Measurements from ENCODE around the gene HEXIM2.
A peak's percentile ranks its signal among the peaks of the same experiment; 100 is the strongest.

DNA sequence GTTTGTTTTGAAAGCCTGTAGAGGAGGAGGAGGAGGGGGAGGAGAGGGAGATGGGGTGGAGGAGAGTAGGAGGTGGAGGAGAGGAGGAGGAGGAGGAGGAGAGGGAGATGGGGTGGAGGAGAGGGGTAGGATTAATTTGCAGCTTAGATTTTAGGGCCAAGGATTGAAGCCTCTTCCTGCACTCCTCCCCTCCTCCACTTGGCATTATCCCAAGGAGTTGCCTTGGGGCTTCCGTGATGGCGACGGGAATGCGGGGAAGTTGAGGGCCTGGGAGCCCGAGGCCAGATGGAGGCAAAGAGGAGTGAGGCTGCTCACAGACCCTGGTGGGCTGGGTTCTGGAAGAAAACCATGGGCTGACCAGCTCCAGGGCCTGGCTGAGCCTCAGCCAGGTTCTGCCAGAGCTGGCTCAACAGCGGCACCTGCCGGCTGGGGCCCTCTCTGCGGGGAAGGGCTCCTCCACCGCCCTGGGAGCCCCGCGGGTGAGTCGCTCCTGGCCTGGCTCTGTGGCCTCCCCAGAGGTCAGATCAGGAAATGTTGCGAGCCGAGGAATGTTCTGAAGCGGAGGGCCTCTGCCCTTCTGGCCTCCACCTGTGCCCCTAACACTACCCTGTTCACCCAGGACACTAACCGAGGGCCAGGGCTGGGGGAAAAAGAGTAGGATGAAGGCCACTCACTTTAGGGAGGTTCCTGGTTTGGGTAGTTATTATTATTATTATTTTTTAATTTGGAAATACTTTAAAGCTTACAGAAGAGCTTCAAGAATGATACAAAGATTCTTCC lies 36.1 kb downstream of the HEXIM2 start:
- no peak for TF ChIP-seq ZNF558 (tag by site-specific recombination; IDR thresholded peaks at IDR 0.05)
- no peak for TF ChIP-seq YY1 (tag by site-specific recombination; IDR thresholded peaks at IDR 0.05)
- no peak for TF ChIP-seq ZNF274 (IDR thresholded peaks at IDR 0.05; ENCODE audit: low read length)
- no peak for TF ChIP-seq ZNF274 (tag by site-specific recombination; IDR thresholded peaks at IDR 0.05; ENCODE audit: borderline replicate concordance)
- TF ChIP-seq ZNF529 (tag by site-specific recombination; IDR thresholded peaks at IDR 0.05; ENCODE audit: insufficient replicate concordance) = no peak
- TF ChIP-seq ZNF324 (tag by site-specific recombination; IDR thresholded peaks at IDR 0.05) = peak; percentile 84; the same call in 1 of the 2 replicates
- TF ChIP-seq ZNF624 (tag by site-specific recombination; IDR thresholded peaks at IDR 0.05) = no peak
- no peak for TF ChIP-seq ZBTB49 (tag by site-specific recombination; IDR thresholded peaks at IDR 0.05; ENCODE audit: low read depth)
- TF ChIP-seq, protein P1, sequence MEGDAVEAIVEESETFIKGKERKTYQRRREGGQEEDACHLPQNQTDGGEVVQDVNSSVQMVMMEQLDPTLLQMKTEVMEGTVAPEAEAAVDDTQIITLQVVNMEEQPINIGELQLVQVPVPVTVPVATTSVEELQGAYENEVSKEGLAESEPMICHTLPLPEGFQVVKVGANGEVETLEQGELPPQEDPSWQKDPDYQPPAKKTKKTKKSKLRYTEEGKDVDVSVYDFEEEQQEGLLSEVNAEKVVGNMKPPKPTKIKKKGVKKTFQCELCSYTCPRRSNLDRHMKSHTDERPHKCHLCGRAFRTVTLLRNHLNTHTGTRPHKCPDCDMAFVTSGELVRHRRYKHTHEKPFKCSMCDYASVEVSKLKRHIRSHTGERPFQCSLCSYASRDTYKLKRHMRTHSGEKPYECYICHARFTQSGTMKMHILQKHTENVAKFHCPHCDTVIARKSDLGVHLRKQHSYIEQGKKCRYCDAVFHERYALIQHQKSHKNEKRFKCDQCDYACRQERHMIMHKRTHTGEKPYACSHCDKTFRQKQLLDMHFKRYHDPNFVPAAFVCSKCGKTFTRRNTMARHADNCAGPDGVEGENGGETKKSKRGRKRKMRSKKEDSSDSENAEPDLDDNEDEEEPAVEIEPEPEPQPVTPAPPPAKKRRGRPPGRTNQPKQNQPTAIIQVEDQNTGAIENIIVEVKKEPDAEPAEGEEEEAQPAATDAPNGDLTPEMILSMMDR (tag by site-specific recombination; IDR thresholded peaks at IDR 0.05) = peak; percentile 99
- TF ChIP-seq ZNF266 (tag by site-specific recombination; IDR thresholded peaks at IDR 0.05; ENCODE audit: low read depth) = peak; percentile 80; the same call in 1 of the 2 replicates
- TF ChIP-seq SP2 (tag by site-specific recombination; IDR thresholded peaks at IDR 0.05) = no peak

Data from HEK293 (cell line).